ENCODE data around the gene RPL11.
"Not testable (repeated sequence)": the region's sequence is repeated elsewhere in the genome, so short reads cannot be mapped to it uniquely, and the experiment has no call there.

Gene RPL11

DNA sequence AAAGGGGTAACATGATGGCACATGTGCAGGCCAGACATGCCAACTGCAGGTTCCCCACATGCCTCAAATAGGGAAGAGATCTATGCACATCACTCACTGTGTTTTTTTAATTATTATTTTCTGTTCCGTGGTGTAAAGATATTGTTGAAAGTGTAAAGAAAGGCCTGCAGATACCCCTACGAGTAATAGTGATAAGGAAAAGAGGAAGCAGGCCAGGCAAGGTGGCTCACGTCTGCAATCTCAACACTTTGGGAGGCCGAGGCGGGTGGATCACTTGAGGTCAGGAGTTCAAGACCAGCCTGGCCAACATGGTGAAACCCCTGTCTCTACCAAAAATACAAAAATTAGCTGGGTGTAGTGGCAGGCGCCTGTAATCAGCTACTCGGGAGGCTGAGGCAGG lies 6.4 kb upstream of the RPL11 start:
- DNase-seq (ENCODE audit: low spot score), result not testable (repeated sequence)

DNA sequence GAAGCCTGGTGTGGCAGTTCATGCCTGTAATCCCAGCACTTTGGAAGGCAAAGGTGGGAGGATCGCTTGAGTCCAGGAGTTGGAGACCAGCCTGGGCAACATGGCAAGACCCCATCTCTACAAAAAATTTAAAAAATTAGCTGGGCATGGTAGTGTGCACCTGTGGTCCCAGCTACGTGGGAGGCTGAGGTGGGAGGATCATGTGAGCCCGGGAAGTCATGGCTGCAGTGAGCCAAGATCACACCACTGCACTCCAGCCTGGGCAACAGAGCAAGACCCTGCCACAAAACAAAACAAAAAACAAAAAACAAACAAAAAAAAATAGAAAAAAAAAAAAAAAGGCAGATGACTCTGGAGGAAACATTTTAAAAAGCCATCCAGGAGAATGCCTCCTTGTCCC lies 3.9 kb upstream of the RPL11 start:
- not testable (repeated sequence) for DNase-seq (ENCODE audit: low spot score)

DNA sequence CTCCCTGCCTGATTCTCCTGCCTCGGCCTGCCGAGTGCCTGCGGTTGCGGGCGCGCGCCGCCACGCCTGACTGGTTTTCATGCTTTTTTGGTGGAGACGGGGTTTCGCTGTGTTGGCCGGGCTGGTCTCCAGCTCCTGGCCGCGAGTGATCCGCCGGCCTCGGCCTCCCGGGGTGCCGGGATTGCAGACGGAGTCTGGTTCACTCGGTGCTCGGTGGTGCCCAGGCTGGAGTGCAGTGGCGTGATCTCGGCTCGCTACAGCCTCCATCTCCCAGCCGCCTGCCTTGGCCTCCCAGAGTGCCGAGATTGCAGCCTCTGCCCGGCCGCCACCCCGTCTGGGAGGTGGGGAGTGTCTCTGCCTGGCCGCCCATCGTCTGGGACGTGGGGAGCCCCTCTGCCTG lies 3.3 kb upstream of the RPL11 start:
- not testable (repeated sequence) for DNase-seq (ENCODE audit: low spot score)

DNA sequence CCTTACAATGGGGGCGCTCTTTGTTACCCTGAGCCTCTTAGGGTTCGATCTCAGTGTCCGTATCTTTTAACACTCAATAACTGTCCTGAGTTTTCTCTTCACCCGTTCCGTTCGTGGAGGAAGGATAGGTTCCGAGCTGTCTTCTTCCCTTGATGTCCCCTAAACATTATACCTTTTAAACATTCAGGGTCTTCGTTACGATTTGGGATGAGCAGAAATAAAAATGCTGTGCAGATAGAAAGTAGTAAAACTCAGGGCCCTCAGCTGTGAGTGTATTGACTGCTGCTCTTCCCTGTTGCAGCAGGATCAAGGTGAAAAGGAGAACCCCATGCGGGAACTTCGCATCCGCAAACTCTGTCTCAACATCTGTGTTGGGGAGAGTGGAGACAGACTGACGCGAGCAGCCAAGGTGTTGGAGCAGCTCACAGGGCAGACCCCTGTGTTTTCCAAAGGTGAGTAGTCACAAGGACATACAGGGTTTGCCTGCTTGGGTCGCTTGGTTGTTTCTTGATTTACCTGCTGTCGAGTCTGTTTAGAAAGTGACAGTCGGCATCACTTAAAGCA lies 784 bp downstream of the RPL11 start:
- DNase-seq (ENCODE audit: low spot score), result no peak

DNA sequence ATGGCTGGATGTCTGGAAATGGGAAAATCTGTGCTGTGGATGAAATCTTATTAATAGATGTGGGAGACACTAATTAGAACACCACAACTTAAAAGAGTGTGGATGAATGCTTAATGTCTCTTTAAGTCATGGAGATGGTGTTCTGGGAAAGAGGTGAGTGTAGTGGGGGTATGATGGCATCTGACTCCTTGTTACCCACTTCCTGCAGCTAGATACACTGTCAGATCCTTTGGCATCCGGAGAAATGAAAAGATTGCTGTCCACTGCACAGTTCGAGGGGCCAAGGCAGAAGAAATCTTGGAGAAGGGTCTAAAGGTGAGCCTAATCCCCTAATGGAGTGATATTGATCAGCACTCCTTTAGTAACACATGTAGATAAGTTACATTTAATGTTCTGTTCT lies 2.0 kb downstream of the RPL11 start:
- no peak for DNase-seq (ENCODE audit: low spot score)

DNA sequence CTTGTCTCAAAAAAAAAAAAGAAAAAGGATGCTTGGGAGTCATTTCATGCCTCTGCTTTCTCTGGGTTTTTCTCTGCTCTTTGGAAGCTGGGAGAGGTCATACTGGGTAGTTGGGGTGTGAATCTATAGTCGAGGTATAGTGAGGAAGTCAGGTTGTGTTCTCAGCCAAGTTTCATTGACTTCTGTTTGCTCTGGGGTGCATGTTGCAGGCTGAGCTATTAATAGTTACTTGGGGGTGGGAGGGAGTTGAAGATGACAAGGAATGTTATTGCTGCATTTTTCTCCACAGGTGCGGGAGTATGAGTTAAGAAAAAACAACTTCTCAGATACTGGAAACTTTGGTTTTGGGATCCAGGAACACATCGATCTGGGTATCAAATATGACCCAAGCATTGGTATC lies 2.8 kb downstream of the RPL11 start:
- no peak for DNase-seq (ENCODE audit: low spot score)

DNA sequence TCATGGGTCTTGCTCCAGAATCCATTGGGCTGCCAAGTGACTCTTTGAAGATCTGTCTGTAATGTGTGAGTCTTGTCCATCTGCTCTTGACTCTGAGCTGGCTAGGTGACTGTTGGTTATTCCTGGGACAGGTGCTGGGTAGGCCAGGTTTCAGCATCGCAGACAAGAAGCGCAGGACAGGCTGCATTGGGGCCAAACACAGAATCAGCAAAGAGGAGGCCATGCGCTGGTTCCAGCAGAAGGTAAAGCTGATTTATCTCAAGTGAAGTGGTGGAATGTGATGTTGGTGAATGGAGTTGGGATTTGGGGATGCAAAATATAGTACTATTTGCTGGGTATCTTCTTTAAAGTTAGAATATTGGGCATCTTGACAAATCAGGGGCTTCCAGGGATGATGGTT lies 4.1 kb downstream of the RPL11 start:
- DNase-seq (ENCODE audit: low spot score), result no peak

DNA sequence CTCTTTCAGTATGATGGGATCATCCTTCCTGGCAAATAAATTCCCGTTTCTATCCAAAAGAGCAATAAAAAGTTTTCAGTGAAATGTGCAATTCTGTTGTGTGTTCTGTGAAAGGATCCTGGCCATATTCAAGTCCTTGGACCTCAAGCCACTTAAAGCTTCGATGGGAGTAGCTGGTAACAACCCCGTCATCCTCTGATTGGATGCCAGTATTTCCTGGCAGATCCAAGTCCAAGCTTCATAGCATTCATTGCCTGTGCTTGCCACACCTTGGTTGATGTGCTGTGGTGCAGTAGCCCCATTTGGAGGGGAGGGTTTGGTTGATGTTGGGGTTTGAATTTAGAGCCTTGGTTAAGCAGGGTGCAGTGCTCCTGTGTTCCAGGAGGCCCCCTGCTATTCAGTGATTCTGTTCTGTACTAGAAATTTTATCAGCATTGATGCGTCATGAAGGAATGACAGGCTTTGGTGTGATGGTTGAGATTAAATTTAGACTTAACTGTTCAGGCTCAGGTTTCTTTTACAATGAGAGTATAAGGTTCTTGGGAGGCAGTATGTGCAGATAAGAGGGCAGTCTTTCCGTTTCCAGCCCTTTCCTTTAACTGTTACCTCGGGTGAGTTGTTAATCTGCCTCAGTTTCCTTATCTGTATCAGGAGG lies 4.9 kb downstream of the RPL11 start:
- no peak for DNase-seq (ENCODE audit: low spot score)

DNA sequence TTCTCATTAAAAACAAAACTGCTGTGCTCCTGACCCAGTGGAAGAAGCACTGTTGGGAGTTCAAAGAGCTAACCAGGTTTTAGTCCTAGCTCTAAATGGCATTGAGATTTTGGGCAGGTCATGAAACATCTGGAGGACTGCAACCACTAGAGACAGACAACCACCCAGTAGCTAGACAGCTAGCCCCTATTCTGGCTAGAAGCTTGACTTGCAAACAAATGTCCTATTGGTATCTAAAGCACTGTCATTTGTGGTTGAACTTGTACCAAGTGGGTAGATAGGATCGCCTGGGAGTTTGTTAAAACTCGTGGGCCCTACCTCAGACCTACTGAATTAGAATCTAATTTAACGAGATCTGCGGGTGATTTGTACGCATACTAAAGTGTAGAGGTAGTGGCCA lies 6.9 kb downstream of the RPL11 start:
- DNase-seq (ENCODE audit: low spot score), result no peak

DNA sequence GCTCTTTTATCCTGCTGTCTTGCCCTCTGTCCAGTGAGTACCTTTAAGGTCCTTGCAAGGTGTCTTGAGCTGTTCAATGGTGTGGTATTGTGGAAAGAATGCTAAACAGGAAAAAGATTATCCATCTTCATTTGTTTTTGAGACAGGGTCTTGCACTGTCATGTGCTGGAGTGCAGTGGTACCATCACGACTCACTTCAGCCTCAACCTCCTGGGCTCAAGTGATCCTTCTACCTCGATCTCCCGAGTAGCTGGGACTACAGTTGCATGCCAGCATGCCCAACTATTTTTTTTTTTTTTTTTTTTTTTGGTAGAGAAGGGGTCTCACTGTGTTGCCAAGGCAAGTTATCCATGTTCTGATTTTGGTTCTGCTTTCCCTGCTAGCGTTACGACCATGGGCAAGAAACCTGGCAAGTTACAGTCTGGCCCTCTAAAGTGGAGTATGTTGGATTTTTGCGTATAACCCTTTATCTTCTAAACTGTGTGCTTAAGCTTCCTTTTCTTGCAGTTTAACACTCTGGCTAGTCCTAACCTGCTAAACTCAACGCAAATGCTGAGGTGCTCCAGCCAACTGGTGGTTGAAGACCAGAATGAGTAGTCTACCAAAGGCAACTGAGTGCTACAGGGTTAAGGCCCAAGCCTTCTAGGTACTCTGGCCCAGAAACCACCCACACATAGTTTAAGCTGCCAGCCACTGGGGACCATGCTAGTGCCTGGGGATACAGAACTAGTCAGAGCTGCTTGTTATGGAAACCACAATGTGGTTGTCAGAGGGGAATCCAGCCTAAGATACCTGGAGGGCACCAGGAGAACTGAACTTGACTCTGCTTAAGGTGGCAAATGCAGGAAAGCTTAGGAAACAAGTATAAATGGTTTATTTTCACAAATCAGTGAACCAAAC lies 7.9 kb downstream of the RPL11 start:
- no peak for DNase-seq (ENCODE audit: low spot score)

DNA sequence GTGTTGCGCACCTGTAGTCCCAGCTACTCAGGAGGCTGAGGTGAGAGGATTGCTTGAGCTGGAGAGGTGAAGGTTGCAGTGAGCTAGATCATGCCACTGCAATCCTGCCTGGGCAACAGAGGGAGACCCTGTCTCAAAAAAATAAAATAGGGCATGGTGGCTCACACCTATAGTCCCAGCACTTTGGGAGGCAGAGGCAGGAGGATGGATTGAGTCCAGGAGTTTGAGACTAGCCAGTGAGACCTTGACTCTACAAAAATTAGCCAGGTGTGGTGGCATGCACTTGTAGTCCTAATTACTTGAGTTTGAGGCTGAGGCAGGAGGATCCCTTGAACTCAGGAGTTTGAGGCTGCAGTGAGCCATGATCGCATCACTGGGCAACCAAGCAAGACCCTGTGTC lies 9.7 kb downstream of the RPL11 start:
- no peak for DNase-seq (ENCODE audit: low spot score)

DNA sequence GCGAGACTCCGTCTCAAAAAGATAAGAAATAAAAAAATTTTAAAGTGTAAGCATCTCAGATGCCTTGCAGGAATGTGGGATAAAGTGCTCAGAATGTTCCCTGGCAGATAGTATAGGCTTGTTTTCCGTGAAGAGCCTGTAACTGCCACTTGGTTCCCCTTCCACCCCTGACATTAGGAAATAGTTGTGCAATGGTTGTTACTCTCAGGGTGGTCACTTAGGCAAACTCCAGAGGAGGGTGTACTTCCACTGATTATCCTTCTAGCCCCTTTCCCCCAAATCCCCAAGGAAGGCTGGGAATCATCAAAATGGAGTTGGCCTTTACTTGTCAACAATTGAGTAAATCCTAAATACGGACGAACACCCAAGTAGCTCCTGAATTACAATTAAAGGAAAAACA lies 10.4 kb downstream of the RPL11 start:
- DNase-seq (ENCODE audit: low spot score), result no peak

DNA sequence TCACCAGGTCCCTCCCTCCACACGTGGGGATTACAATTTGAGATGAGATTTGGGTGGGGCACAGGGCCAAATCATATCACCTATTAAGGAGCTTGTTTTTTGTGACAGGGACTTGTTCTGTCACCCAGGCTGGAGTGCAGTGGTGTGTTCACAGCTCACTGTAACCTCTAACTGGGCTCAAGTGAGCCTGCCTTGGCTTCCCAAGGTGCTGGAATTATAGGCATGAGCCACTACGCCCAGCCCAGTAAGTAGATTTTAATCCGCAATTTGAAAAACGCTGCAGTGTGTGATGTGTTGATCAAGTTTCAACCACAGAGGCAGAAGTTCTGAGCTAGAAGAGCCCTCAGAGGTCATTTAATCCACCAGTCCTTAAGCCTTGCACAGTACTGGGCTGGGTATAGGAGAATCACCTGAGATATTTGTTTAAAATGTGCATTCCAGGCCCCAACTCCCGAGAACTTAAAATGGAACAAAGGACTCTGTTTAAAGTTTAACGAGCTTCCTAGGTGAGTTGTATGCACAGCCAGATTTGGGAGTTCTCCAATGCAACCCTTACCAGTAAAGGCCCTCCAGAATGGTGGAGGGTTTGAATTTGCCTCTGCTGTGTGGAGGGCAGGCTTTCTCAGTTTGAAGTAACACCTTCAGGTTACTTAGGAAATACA lies 13.4 kb downstream of the RPL11 start:
- DNase-seq (ENCODE audit: low spot score), result no peak

DNA sequence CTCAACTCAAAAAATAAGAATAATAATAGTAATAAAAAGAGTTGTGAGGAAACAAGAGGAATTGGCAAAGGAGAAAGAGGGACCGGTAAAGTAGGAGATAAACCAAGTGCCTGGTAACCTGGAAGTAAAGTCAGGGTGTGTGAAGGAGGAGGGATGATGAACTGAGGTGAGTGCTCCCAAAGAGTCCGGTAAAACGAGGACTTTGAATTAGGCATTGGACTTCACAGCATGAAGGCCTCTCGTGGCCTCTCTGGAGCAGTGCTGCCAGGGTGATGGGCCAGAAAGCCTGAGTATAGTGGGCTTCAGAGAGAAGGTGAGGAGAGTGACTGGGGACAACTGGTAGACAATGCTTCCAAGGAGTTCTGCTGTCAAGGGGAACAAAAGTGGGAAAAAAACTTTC lies 17.6 kb downstream of the RPL11 start:
- no peak for DNase-seq (ENCODE audit: low spot score)

DNA sequence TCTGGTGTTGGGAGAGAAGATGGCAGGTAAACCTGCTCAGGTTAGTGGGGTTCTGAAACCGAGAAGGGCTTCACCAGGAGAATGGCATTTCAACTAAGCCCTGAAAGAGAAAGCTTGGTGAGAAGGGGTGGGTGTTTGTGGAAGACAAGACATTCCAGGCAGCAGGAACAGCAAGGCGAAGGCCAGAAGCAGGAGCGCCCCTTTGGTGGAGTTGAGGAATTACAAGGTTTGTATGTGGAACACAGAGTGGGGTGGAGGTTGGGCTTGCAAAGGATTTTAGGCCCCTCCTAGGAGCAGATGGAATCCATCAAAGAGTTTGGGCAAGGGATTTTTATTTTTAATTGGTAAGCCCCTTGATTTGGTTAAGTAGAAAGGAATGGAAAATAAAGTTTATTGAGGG lies 26.9 kb downstream of the RPL11 start:
- DNase-seq (ENCODE audit: low spot score), result no peak

DNA sequence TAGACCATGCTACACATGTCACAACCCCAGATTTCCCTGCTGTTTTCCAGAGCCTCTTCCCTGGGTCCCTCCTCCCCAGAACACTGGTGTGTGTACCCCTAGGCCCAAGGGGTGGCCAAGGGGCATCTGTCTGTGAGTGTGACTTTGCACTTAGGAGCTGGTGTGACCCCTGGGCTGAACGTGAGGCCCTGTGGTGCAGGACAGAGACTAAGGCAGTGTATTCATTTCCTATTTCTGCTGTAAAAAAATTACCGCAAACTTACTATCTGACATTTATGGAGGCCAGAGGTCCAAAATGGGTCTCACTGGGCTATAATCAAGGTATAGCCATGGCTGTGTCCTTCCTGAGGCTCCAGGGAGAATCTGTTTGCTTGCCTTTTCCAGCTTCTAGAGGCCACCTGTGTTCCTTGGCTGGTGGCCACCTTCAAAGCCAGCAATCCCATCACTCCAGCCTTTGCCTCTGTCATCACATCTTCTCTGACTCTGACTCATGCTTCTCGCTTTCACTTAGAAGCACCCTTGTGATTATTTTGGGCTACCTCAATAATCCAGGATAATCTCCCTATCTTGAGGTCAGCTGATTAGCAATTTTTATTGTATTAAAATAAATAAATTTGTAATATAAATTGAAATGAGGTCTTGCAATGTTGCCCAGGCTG lies 27.7 kb downstream of the RPL11 start:
- no peak for DNase-seq (ENCODE audit: low spot score)

DNA sequence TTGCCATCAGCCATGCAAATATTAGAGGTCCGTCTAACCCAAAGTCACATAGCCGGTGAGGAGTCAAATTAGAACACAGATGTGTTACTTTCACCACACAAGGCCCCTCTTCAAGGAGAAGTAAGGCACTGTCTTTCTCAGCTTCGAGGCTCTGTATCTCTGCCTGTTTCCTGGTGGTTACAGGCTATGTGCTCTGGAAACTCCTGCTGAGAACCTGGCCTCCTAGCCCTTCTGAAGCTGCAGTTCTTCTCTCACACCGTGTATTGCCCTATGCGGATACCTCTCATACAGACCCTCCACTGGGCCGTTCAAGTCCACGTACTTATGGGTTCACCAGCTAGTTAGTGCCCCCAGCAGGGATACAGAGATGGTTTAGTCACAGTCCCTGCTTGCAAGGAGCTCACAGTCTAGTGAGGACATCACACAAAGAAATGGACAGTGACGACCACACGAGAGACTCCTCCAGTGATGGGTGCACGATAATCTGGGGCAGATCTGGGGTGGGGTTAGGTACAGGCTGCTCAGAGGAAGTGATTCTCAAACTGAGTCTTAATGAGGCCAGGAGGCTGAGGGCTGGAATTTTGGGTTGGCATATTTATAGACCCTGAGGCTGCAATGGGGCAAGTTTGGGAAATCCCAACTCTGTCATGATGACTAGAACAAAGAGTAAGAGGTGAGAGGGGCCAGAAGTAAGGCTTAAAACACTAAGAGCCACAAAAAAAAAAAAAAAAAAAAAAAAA lies 28.8 kb downstream of the RPL11 start:
- DNase-seq (ENCODE audit: low spot score), result no peak

DNA sequence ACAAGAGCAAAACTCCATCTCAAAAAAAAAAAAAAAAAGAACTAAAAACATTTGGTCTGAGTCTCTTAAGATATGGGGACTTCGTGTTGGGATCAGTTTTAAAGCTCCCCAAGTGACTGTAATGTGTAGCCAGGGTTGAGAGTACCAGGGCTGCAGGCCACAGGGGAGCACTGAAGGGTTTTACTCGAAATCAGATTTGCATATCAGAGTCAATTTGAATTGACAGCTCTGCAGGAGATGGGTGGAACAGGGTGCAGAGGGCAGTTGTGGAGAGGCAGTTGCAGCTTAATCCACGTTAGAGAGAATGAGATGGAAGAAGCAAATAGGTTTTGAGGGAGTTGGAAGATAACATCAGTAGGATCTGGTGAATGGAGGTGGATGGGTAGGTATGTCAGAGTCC lies 31.0 kb downstream of the RPL11 start:
- no peak for DNase-seq (ENCODE audit: low spot score)

DNA sequence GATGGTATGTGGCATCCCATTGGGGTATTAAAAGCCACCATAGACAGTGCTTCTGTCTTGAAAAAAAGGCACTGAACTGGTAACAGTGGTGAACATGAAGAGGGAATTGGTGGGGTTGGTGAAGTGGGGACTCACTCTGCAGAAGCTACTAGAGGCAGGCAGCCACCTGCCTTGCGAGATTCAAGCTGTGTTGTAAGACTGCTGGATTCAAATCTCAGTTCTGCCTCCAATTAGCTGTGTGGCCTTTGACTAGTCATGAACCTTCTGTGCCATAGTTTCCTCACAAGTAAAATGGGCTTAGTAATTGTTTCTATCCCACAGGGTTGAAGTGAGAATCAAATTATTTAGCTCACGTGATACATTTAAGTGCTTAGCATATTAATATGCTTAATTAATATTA lies 35.1 kb downstream of the RPL11 start:
- DNase-seq (ENCODE audit: low spot score), result no peak

DNA sequence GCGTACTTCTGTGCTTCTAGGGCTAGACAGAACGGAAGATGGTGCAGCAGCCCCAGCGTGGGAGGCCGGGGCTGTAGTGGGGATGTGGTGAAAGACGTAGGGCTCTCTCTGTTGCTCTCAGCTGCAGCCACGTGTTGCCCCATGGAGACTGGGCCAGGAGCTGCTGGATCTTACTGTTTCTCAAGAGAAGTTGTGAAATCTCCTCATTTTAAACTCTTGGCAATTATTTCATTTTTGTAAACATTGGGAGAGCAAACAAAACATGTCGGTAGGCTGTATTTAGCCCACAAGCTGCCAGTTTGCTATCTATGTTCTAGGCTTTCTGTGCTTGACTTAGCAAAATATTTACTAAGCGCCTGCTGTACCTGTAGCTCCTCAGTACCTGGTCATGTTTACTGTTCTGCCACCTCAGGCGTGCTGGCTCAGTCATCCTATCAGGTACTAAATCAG lies 35.8 kb downstream of the RPL11 start:
- peak; percentile 38 for DNase-seq (ENCODE audit: low spot score)

Data from pons (tissue), 1 donor.